BJ (cell line): ENCODE measurements around the gene GTF2H2C. TPM values are rescaled to one million over a fixed set of nuclear protein-coding genes. Genes with fewer than 3 reads are reported as not detected.
"Not testable (repeated sequence)": the region's sequence is repeated elsewhere in the genome, so short reads cannot be mapped to it uniquely, and the experiment has no call there.

Experiments used
- CTCF ChIA-PET: fragments of 350-600 bp; formaldehyde crosslinking; extraction: SDS; loops from one replicate; lab custom pipeline; 2021; ENCODE audit warnings: antibody characterized with exemption, inconsistent platforms; lab: Yijun Ruan, JAX
- POLR2A ChIA-PET: fragments of 300-600 bp; sonication (Branson Sonifier 250); formaldehyde crosslinking; extraction: SDS; loops from one replicate; lab custom pipeline; 2021; ENCODE audit warnings: antibody characterized with exemption; lab: Charles Lee
- DNase-seq: peaks from one replicate; pipeline ENCODE4 v3.0.0-alpha.2; 2011; ENCODE audit warnings: low read depth
- H3K27me3 ChIP-seq: 2 replicates; pipeline ENCODE4 v1.6.0; 2011; ENCODE audit warnings: low read length; ENCODE audit not compliant: control insufficient read depth, insufficient read depth
- H3K36me3 ChIP-seq: 2 replicates; pipeline ENCODE4 v1.5.1; 2011; ENCODE audit warnings: low read length; ENCODE audit not compliant: control insufficient read depth, insufficient read depth
- H3K4me3 ChIP-seq: 2 replicates; pipeline ENCODE4 v1.5.1; 2011; ENCODE audit warnings: low read depth, mild to moderate bottlenecking, control low read depth, low read length
- polyA minus RNA-seq: library from RNA; depleted of rRNA, polyadenylated mRNA; stranded (reverse); fragments of >200 nt; gene quantifications from 2 replicates; pipeline ENCODE4 v1.2.3, GENCODE V29; 2011; rRNA and poly(A)+ RNA removed
- polyA plus RNA-seq: library from polyadenylated mRNA; depleted of rRNA; stranded (reverse); fragments of >200 nt; gene quantifications from 2 replicates; pipeline ENCODE4 v1.2.3, GENCODE V29; 2011; rRNA removed
- TF ChIP-seq, protein P1 (sequence below): IDR thresholded peaks from 2 replicates; pipeline ENCODE4 v1.5.1; 2011; ENCODE audit warnings: low read depth, mild to moderate bottlenecking, control low read depth, inconsistent platforms, low read length, moderate library complexity; ENCODE audit not compliant: insufficient read depth

GTF2H2C gene
- polyA plus RNA-seq (9.9 and 19.8 TPM in 2 replicates), polyA minus RNA-seq (8.7 and 12.5 TPM in 2 replicates)

DNA sequence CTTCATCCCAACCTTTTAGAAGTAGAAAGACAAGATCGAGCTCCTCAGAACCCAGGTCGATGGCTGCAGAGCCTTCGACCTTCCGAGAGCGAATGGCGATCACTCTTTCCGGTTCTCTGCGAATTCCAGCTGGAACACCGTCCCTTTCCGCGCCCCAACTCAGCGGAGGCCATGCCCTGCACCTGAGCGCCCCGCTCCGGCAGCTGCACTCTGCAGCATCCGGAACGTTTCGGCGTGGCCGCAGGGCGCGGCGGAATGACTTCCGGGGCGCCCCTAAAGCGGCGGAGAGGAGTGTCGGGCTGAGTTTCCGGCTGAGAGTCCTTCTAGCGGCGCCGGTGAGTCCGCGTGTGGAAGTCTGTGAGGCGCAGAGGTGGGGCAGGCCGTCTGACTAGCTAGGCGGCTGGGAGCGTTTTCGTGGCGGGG, at the start of gene GTF2H2C:
GTF2H2C (plus strand) TSS at position 284 of the 423 bp plus-strand sequence. CDS start 4,942 bp downstream, outside the sequence.
- H3K36me3 ChIP-seq, H3K27me3 ChIP-seq, DNase-seq, CTCF ChIA-PET, POLR2A ChIA-PET: not testable (repeated sequence)
- TF ChIP-seq, protein P1, sequence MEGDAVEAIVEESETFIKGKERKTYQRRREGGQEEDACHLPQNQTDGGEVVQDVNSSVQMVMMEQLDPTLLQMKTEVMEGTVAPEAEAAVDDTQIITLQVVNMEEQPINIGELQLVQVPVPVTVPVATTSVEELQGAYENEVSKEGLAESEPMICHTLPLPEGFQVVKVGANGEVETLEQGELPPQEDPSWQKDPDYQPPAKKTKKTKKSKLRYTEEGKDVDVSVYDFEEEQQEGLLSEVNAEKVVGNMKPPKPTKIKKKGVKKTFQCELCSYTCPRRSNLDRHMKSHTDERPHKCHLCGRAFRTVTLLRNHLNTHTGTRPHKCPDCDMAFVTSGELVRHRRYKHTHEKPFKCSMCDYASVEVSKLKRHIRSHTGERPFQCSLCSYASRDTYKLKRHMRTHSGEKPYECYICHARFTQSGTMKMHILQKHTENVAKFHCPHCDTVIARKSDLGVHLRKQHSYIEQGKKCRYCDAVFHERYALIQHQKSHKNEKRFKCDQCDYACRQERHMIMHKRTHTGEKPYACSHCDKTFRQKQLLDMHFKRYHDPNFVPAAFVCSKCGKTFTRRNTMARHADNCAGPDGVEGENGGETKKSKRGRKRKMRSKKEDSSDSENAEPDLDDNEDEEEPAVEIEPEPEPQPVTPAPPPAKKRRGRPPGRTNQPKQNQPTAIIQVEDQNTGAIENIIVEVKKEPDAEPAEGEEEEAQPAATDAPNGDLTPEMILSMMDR: peak; percentile 51
- H3K4me3 ChIP-seq: peak within 1 kb of the TSS; percentile 44

GRCh38 chr5:69510694-69511093, 49.3 kb upstream of the GTF2H2C start:
- ChIA-PET POLR2A (no interaction called here), CTCF (interaction anchor here (0.6 kb wide), 1 partner anchor 11 kb away, joined by 3 read pairs; no protein-coding TSS in a partner anchor)
- DNase-seq: no peak

GRCh38 chr5:69512740-69513260, 47.2 kb upstream of the GTF2H2C start:
- no peaks in the 10 kb centered on the region for H3K27me3 ChIP-seq
- no peak overlapping the region for H3K4me3 ChIP-seq
- POLR2A ChIA-PET: no interaction called here
- no peaks in the 10 kb centered on the region for H3K36me3 ChIP-seq
- CTCF ChIA-PET: interaction anchor here (1.8 kb wide), 1 partner anchor 14 kb away, joined by 6 read pairs; no protein-coding TSS in a partner anchor
- DNase-seq: peak; percentile 46
- TF ChIP-seq, protein P1: no peak

More at GRCh38 chr5:69510694-69511093, 49.3 kb upstream of the GTF2H2C start:
- Histone ChIP-seq H3K4me3 (no peak overlapping the region), H3K27me3 (no peaks in the 10 kb centered on the region), H3K36me3 (no peaks in the 10 kb centered on the region)
- TF ChIP-seq, protein P1: no peak

DNA sequence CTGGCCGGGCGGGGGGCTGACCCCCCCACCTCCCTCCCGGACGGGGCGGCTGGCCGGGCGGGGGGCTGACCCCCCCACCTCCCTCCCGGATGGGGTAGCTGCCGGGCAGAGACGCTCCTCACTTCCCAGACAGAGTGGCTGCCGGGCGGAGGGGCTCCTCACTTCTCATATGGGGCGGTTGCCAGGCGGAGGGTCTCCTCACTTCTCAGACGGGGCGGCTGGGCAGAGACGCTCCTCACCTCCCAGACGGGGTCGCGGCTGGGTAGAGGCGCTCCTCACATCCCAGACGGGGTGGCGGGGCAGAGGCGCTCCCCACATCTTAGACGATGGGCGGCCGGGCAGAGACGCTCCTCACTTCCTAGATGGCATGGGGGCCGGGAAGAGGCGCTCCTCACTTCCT, 44.4 kb upstream of the GTF2H2C start:
- H3K27me3 ChIP-seq, POLR2A ChIA-PET, H3K4me3 ChIP-seq, CTCF ChIA-PET, H3K36me3 ChIP-seq, DNase-seq: not testable (repeated sequence)

DNA sequence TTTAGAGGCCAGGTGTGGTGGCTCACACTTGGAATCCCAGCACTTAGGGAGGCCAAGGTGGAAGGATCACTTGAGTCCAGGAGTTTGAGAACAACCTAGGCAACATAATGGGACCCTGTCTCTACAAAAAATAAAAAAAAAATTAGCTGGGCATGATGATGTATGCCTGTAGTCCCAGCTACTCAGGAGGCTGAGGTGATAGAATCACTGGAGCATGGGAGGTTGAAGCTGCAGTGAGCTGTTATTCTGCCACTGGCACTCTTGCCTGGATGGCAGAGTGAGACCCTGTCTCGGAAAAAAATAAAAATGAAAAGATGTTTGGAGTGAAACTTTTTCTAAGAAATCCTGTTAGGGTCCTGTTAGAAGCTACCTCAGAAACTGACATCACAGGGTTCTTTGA, 43.2 kb upstream of the GTF2H2C start:
- CTCF ChIA-PET: no interaction called here
- POLR2A ChIA-PET: no interaction called here

More for the DNA sequence above, 43.2 kb upstream of the GTF2H2C start:
- TF ChIP-seq, protein P1: no peak
- no peaks in the 10 kb centered on the region for H3K36me3 ChIP-seq
- no peak overlapping the region for H3K4me3 ChIP-seq
- DNase-seq: no peak
- H3K27me3 ChIP-seq: no peaks in the 10 kb centered on the region
